GM12872 (cell line): ENCODE results near the gene OR11H6.

Experiments
- TF ChIP-seq, protein P1 (sequence below): IDR thresholded peaks from 3 replicates; pipeline ENCODE4 v1.5.1; 2011; ENCODE audit warnings: low read depth, mild to moderate bottlenecking, low read length, moderate library complexity; ENCODE audit not compliant: insufficient read depth

OR11H6 gene

DNA sequence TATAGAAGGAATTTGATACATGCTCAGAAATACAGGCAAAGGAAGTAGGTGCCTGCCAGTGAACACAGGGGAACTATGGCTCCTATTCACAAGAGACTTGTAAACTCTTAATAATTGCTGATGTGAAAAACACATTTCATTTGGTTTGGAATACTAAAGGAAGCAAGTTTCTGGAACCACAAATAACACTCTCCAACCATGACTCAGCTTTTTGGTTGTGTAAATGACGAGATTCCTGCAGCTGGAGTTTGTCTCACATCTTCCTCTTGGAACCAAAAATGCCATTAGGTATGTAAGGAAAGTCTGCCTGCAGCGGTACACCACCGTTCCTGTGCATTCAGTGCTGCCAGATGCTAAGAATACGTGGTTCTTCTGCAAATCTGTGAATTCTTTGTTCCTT is 4.5 kb upstream of the OR11H6 start:
- TF ChIP-seq, protein P1, sequence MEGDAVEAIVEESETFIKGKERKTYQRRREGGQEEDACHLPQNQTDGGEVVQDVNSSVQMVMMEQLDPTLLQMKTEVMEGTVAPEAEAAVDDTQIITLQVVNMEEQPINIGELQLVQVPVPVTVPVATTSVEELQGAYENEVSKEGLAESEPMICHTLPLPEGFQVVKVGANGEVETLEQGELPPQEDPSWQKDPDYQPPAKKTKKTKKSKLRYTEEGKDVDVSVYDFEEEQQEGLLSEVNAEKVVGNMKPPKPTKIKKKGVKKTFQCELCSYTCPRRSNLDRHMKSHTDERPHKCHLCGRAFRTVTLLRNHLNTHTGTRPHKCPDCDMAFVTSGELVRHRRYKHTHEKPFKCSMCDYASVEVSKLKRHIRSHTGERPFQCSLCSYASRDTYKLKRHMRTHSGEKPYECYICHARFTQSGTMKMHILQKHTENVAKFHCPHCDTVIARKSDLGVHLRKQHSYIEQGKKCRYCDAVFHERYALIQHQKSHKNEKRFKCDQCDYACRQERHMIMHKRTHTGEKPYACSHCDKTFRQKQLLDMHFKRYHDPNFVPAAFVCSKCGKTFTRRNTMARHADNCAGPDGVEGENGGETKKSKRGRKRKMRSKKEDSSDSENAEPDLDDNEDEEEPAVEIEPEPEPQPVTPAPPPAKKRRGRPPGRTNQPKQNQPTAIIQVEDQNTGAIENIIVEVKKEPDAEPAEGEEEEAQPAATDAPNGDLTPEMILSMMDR = no peak

DNA sequence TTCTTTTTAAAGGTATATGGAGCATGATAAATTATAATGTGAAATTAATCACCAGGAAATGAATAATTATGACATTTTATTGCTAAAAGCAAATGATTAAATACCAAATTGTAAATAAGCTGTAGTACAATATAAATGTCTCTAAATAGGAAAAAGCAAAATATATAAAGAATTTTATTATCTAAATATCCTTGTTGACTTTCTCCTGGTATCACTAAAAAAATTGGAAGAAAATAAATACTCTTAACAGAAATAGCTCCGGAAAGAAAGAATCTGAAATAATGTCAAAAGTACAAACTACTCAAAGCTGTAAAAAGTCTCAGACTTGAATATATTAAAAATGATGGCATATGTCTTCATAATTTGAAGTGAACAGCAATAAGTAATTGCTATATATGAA is 5.2 kb downstream of the OR11H6 start, which contains the start of gene OR11H7:
TSS of gene OR11H7 (plus strand) at position 301 of the 400 bp plus-strand sequence.
- TF ChIP-seq, protein P1 = no peak

DNA sequence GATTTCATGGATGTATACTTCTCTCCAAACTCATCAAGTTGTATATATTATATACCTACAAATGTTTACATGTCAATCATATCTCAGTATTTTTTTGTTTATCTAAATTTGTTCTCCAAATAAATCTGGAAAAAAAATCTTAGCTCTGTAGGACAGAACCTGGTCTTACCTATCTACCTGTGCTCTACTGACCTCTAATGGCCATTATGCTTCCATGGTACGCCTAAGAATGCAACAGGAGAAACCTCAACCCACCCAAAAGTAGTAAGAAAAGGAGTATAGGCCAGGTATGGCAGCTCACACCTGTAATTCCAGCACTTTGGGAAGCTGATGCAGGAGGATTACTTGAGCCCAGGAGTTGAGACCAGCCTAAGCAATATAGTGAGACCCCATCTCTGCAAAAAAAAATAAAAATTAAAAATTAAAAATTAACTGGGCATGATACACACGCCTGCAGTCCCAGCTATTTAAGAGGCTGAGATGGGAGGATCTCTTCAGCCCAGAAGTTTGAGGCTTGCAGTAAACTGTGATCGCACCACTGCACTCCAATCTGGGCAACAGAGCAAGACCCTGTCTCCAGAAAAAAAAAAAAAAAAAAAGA is 24.2 kb downstream of the OR11H6 start:
- TF ChIP-seq, protein P1 = peak; percentile 34; the same call in 2 of the 3 replicates

DNA sequence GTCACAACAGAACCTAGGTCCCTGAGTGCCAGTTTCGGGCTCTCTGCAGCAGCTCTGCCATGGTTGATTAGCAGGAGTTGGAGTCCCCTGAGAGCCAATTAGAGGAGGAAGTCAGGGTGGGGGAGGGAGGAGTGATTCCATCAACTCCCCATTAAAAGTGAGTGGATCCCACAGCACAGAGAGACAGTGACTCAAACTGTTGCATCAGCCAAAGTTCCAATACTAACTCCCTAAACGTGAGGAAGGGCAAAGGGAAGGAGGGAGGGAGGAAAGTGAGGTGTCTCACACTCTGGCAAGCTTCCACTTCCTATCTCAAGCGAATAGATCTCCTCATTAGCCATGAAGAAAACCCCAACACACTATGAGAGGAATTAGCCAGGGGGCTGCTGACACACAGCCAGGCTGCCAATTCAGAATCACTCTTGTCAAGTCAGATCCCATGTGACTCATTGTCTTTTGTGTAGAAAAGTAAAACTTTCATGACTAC is 39.2 kb downstream of the OR11H6 start:
- TF ChIP-seq, protein P1 = no peak

DNA sequence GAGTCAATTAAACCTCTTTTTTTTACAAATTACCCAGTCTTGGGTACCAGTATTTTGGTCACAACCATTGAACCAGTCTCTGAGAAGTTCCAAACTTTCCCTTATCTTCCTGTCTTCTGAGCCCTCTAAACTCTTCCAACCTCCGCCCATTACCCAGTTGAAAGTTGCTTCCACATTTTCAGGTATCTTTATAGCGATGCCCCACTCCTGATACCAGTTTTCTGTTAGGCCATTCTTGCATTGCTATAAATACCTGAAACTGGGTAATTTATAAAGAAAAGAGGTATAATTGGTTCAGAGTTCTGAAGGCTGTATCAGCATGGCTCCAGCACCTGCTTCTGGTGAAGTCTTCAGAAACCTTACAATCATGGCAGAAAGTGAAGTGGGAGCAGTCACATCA is 50.6 kb downstream of the OR11H6 start:
- TF ChIP-seq, protein P1 = no peak
